ENCODE results near the gene PI4KA. TPM values are rescaled to one million over a fixed set of nuclear protein-coding genes. Genes with fewer than 3 reads are reported as not detected.

PI4KA gene
- total RNA-seq, 2 donors from 2014 or later, result 42.5 to 47.2 TPM

DNA sequence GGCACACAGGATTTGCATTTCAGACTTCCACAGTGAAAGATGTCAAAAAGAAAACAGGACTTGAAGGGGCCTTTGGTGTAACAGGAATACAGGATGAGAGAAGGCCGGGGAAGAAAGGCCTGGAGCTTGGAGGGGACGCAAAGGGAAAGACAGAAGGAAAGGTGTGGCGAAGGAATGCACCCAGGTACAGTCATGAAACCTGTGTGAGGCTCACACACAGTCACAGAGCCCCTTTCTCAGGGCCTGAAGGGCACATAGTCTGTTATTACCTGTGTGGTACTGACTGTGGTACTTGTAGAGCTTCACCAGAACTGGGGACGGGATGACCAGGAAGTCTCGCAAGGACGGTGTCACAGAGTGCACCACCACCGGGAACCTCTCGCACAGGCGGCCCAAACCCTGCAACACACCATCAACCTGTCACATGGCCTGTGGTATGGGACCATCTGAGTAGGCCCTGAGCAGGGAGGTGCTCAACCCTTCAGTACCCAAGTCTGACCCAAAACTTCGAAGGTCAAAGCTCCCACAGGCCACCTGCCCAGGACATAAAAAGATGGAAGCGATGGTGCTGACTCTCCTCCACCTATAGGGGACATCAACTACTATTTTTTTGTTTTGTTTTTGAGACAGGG, 55.6 kb downstream of the PI4KA start:
- intact Hi-C loops (cut with DNase I), result no loop called here
- Histone ChIP-seq H3K27me3 (no peaks in the 10 kb centered on the region), H3K27ac (no peak overlapping the region), H3K36me3 (replicated peaks in 1 of 2; ENCODE audit: insufficient read depth in 1 of 2, low read depth in 2 of 2) (peaks cover 12 to 42% of the 10 kb centered on the region in 2 donors), H3K4me1 (no peaks in the 10 kb centered on the region), H3K9me3 (no peaks in the 10 kb centered on the region), H3K4me3 (no peak overlapping the region)
- ATAC-seq, result no peak
- WGBS, 2 donors, result 88 to 94% methylated on average over 7 to 11 of the region's 11 CpGs
- no peak for DNase-seq
- TF ChIP-seq, protein P1, sequence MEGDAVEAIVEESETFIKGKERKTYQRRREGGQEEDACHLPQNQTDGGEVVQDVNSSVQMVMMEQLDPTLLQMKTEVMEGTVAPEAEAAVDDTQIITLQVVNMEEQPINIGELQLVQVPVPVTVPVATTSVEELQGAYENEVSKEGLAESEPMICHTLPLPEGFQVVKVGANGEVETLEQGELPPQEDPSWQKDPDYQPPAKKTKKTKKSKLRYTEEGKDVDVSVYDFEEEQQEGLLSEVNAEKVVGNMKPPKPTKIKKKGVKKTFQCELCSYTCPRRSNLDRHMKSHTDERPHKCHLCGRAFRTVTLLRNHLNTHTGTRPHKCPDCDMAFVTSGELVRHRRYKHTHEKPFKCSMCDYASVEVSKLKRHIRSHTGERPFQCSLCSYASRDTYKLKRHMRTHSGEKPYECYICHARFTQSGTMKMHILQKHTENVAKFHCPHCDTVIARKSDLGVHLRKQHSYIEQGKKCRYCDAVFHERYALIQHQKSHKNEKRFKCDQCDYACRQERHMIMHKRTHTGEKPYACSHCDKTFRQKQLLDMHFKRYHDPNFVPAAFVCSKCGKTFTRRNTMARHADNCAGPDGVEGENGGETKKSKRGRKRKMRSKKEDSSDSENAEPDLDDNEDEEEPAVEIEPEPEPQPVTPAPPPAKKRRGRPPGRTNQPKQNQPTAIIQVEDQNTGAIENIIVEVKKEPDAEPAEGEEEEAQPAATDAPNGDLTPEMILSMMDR (IDR thresholded peaks at IDR 0.05), result no peak
- no peak for TF ChIP-seq POLR2A (IDR thresholded peaks at IDR 0.05)

DNA sequence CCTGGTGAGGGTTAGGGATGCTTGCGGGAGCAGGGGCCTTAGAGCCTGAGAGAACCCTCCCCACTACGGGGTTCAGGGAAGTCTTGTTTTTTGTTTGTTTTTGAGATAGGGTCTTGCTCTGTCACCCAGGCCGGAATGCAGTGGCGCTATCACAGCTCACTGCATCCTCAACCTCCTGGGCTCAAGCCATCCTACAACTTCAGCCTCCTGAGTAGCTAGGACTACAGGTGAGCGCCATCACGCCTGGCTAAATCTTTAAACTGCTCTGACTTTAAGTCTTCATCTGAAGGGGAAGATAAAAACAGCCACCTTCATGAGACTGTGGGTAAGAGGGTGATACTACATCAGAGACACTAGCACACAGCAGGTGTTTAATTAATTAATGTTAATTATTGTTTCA, 56.2 kb downstream of the PI4KA start:
- Histone ChIP-seq H3K27me3 (no peaks in the 10 kb centered on the region), H3K4me1 (no peaks in the 10 kb centered on the region), H3K36me3 (replicated peaks in 1 of 2; ENCODE audit: insufficient read depth in 1 of 2, low read depth in 2 of 2) (peaks cover 12 to 45% of the 10 kb centered on the region in 2 donors), H3K4me3 (no peak overlapping the region), H3K27ac (no peak overlapping the region), H3K9me3 (no peaks in the 10 kb centered on the region)
- TF ChIP-seq POLR2A (IDR thresholded peaks at IDR 0.05), result no peak
- TF ChIP-seq, protein P1 (IDR thresholded peaks at IDR 0.05), result no peak
- intact Hi-C loops (cut with DNase I), result no loop called here
- no peak for DNase-seq
- 78 to 89% methylated on average over 6 of the region's 6 CpGs for WGBS, 2 donors
- no peak for ATAC-seq

DNA sequence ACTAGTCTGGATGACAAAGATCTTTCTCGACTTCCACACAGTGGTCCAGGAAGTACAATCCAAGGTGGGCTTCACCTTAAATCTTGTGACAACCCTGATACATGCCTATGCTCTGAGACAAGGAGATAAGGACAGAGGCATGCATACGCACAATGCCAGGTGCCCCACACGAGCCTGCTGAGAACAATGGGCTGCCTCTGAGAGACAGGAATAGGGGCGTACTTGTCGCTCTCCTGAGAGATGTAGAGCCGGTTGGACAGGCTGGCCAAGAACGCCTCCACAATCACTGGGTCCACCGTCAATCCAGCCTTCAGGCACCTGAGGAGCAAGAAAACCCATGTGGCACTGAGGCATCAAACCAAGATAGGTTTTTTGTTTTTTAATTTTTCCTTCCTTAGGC, 59.2 kb downstream of the PI4KA start:
- 88 to 92% methylated on average over 6 to 8 of the region's 8 CpGs for WGBS, 2 donors
- H3K4me3 ChIP-seq, result no peak overlapping the region
- no peak overlapping the region for H3K27ac ChIP-seq
- intact Hi-C loops (cut with DNase I), result no loop called here
- TF ChIP-seq POLR2A (IDR thresholded peaks at IDR 0.05), result no peak
- TF ChIP-seq, protein P1 (IDR thresholded peaks at IDR 0.05), result no peak
- no peaks in the 10 kb centered on the region for H3K4me1 ChIP-seq
- H3K27me3 ChIP-seq, result no peaks in the 10 kb centered on the region
- ATAC-seq (no peak), DNase-seq (no peak)
- no peaks in the 10 kb centered on the region for H3K9me3 ChIP-seq
- H3K36me3 ChIP-seq (replicated peaks in 1 of 2; ENCODE audit: insufficient read depth in 1 of 2, low read depth in 2 of 2), result peaks cover 12 to 40% of the 10 kb centered on the region in 2 donors

DNA sequence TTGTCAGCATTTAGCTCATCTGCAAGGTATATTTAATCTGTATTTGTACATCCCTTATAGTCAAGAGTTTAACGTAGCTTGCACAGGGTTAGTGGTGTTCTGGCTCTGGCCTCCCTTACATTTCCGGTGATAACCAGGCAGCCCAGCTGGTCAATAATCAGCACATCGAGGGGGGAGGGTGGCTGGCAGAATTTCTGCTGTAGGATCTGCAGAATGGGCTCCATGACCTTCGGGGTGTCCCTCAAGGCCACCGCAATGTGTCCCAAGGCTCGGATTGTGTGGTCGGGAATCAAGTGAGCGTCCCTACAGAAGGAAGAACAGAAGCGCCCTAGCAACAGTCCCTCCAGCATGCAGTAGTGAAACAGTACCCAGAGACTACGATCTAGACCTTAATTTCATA, 59.6 kb downstream of the PI4KA start:
- 78 to 84% methylated on average over 9 to 10 of the region's 10 CpGs for WGBS, 2 donors
- DNase-seq (no peak), ATAC-seq (no peak)
- TF ChIP-seq, protein P1 (IDR thresholded peaks at IDR 0.05), result no peak
- no peak for TF ChIP-seq POLR2A (IDR thresholded peaks at IDR 0.05)
- Histone ChIP-seq H3K36me3 (replicated peaks in 1 of 2; ENCODE audit: insufficient read depth in 1 of 2, low read depth in 2 of 2) (peaks cover 12 to 38% of the 10 kb centered on the region in 2 donors), H3K4me3 (no peak overlapping the region), H3K27ac (no peak overlapping the region), H3K9me3 (no peaks in the 10 kb centered on the region), H3K27me3 (no peaks in the 10 kb centered on the region), H3K4me1 (peaks cover under 1% of the 10 kb centered on the region)
- intact Hi-C loops (cut with DNase I), result no loop called here

DNA sequence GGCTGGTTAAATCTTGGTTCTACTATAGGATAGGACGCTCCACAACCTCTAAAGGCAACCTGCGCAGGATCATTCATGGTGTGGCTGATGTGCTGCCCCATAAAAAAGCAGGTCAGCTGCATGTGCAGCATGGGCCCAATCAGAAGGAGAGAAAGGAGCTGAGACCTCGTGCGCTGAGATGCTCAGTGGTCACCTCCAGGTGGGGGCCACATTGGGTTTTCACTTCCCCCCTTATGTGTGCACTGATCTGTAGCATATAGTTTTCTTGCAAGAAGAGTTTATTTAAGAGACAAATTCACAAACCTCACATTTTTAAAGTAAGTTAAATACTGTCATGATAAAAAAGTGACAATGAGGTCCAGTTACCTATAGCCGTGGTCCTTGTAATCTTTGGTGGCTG, 60.4 kb downstream of the PI4KA start:
- no peak for DNase-seq
- no peaks in the 10 kb centered on the region for H3K27me3 ChIP-seq
- peaks cover 9 to 36% of the 10 kb centered on the region in 2 donors for H3K36me3 ChIP-seq (replicated peaks in 1 of 2; ENCODE audit: insufficient read depth in 1 of 2, low read depth in 2 of 2)
- peaks cover 6% of the 10 kb centered on the region for H3K4me1 ChIP-seq
- H3K9me3 ChIP-seq, result no peaks in the 10 kb centered on the region
- WGBS, 2 donors, result 95 to 99% methylated on average over 5 of the region's 5 CpGs
- TF ChIP-seq, protein P1 (IDR thresholded peaks at IDR 0.05), result no peak
- no peak for TF ChIP-seq POLR2A (IDR thresholded peaks at IDR 0.05)
- ATAC-seq, result no peak
- H3K4me3 ChIP-seq, result no peak overlapping the region
- intact Hi-C loops (cut with DNase I), result no loop called here
- H3K27ac ChIP-seq, result no peak overlapping the region

Data from body of pancreas (tissue), 4 donors.